Prostate gland (tissue), 2 donors: Measurements from ENCODE around the gene MLPH. TPM values are rescaled to one million over a fixed set of nuclear protein-coding genes. Genes with fewer than 3 reads are reported as not detected.

Experiments used
- DNase-seq: peaks from one replicate; pipeline ENCODE4 v3.0.0-alpha.2; 2019; ENCODE audit warnings: low spot score
- H3K27ac ChIP-seq, 2 donors: fragments of 200-600 bp; sonication (generic); 2 replicates each; pipeline ENCODE4 v1.5.1; 2017 to 2019
- H3K27me3 ChIP-seq: fragments of 200-600 bp; sonication (generic); replicated peaks from 2 replicates; pipeline ENCODE4 v1.5.1; 2019; ENCODE audit not compliant: insufficient read depth
- H3K36me3 ChIP-seq, 2 donors: fragments of 200-600 bp; sonication (generic); 1 replicate in 1 of 2; 2 replicates in 1 of 2; pipeline versions ENCODE4 v1.5.1 to v1.8.1; 2017 to 2019
- H3K4me1 ChIP-seq: fragments of 200-600 bp; sonication (generic); replicated peaks from 2 replicates; pipeline ENCODE4 v1.5.1; 2019
- H3K4me3 ChIP-seq, 2 donors: fragments of 200-600 bp; sonication (generic); 2 replicates each; pipeline ENCODE4 v1.5.1; 2017 to 2019
- H3K9me3 ChIP-seq: fragments of 200-600 bp; sonication (generic); 2 replicates; pipeline ENCODE4 v1.5.1; 2017
- CTCF ChIP-seq, 4 experiments: fragments of 200-600 bp in 2 of 4; fragments of 450-650 bp in 2 of 4; sonication (generic) in 2 of 4; IDR thresholded peaks; 1 replicate in 3 of 4; 2 replicates in 1 of 4; pipeline ENCODE4 v1.5.1; 2016 to 2019; ENCODE audit warnings: antibody characterized with exemption in 4 of 4, mild to moderate bottlenecking in 2 of 4, moderate library complexity in 2 of 4
- POLR2A ChIP-seq: fragments of 450-650 bp; IDR thresholded peaks from one replicate; pipeline ENCODE4 v1.6.1; 2016; ENCODE audit warnings: antibody characterized with exemption, mild to moderate bottlenecking
- POLR2AphosphoS5 ChIP-seq: sonication (generic); formaldehyde crosslinking; IDR thresholded peaks from one replicate; pipeline ENCODE4 v1.6.1; 2017; ENCODE audit warnings: antibody characterized with exemption
- WGBS: methylation state at CpG from one replicate; pipeline ENCODE4 v1.1.5; 2018; 5-methylcytosine and 5-hydroxymethylcytosine counted together
- intact Hi-C: fragments of 100-400 bp; cut with DNase I; formaldehyde crosslinking; loops from one replicate; pipeline ENCODE4 v1.14.2; 2022
- total RNA-seq, 2 donors: library from RNA; depleted of rRNA; stranded (reverse); fragments of >200 nt; gene quantifications; one replicate each; pipeline ENCODE4 v1.1.0, GENCODE V29; 2016

Gene MLPH
- total RNA-seq, 2 donors from 2014 or later, result 371 to 393 TPM

GRCh38 chr2:237519506-237520245 lies 32.6 kb downstream of the MLPH start:
- no peak for DNase-seq
- Histone ChIP-seq H3K36me3 (no peaks in the 10 kb centered on the region), H3K27ac (no peak overlapping the region), H3K4me1 (peaks cover 1% of the 10 kb centered on the region), H3K27me3 (no peaks in the 10 kb centered on the region), H3K4me3 (no peak overlapping the region), H3K9me3 (no peaks in the 10 kb centered on the region)
- intact Hi-C loops, result loop anchor here (2.0 to 10.0 kb wide), 2 partner anchors 43 to 145 kb away; no protein-coding TSS in a partner anchor
- no peak for TF ChIP-seq CTCF (IDR thresholded peaks at IDR 0.05)
- TF ChIP-seq POLR2AphosphoS5, result no peak
- WGBS, result 76% methylated on average over 14 of the region's 14 CpGs

GRCh38 chr2:237520290-237520689 lies 33.2 kb downstream of the MLPH start:
- intact Hi-C loops, result loop anchor here (2.0 kb wide), 1 partner anchor 43 kb away; no protein-coding TSS in a partner anchor
- TF ChIP-seq CTCF (IDR thresholded peaks at IDR 0.05) (no peak), POLR2AphosphoS5 (no peak), POLR2A (no peak)

GRCh38 chr2:237524631-237525030 lies 37.6 kb downstream of the MLPH start:
- TF ChIP-seq CTCF (IDR thresholded peaks at IDR 0.05), result no peak
- no peak for TF ChIP-seq POLR2AphosphoS5
- TF ChIP-seq POLR2A, result no peak
- Histone ChIP-seq H3K4me1 (no peaks in the 10 kb centered on the region), H3K36me3 (no peaks in the 10 kb centered on the region), H3K27me3 (no peaks in the 10 kb centered on the region), H3K27ac (peak overlapping the region in 1 of 2 donors; percentile 13), H3K4me3 (no peak overlapping the region), H3K9me3 (no peaks in the 10 kb centered on the region)
- no peak for DNase-seq
- intact Hi-C loops, result no loop called here
- WGBS, result 66% methylated on average over 6 of the region's 6 CpGs

More at GRCh38 chr2:237520290-237520689, 33.2 kb downstream of the MLPH start:
- Histone ChIP-seq H3K36me3 (no peaks in the 10 kb centered on the region), H3K27me3 (no peaks in the 10 kb centered on the region), H3K27ac (no peak overlapping the region), H3K4me1 (no peaks in the 10 kb centered on the region), H3K9me3 (no peaks in the 10 kb centered on the region), H3K4me3 (no peak overlapping the region)
- no peak for DNase-seq
- 92% methylated on average over 6 of the region's 6 CpGs for WGBS

- Histone ChIP-seq H3K27me3 (no peaks in the 10 kb centered on the region), H3K4me3 (no peak overlapping the region), H3K4me1 (no peaks in the 10 kb centered on the region), H3K36me3 (no peaks in the 10 kb centered on the region), H3K27ac (peak overlapping the region in 1 of 2 donors; percentile 9), H3K9me3 (no peaks in the 10 kb centered on the region)
- TF ChIP-seq POLR2A (no peak), POLR2AphosphoS5 (no peak), CTCF (IDR thresholded peaks at IDR 0.05) (no peak)
- intact Hi-C loops, result no loop called here
- DNase-seq, result no peak
- WGBS, result 95% methylated on average over 14 of the region's 17 CpGs
Observed at GRCh38 chr2:237525559-237526157, 38.6 kb downstream of the MLPH start.
